HFF-Myc (cell line): Measurements from ENCODE around the gene LMAN2.

ENCODE experiments used
- DNase-seq: peaks from one replicate; pipeline ENCODE4 v3.0.0-alpha.2; 2011; ENCODE audit warnings: low read depth; ENCODE audit errors: extremely low read depth
- H3K4me3 ChIP-seq: replicated peaks from 2 replicates; pipeline ENCODE4 v1.5.1; 2011; ENCODE audit warnings: low read depth, mild to moderate bottlenecking, control low read depth, low read length
- CTCF ChIP-seq: IDR thresholded peaks from 2 replicates; pipeline ENCODE4 v1.5.1; 2012; ENCODE audit warnings: mild to moderate bottlenecking, low read depth, low read length, control low read depth; ENCODE audit errors: missing control alignments

The LMAN2 gene

GRCh38 chr5:177351392-177352329 is at the start of gene LMAN2:
LMAN2 (minus strand) TSS chr5:177351668; CDS start chr5:177351647, 21 bp downstream.
- H3K4me3 ChIP-seq: peak within 1 kb of the TSS; percentile 92
- TF ChIP-seq CTCF: no peak
- peak; percentile 92 for DNase-seq

GRCh38 chr5:177399997-177400868 is 48.8 kb upstream of the LMAN2 start, which contains the start of gene PFN3:
PFN3 (minus strand) TSS chr5:177400661; CDS start chr5:177400576, 85 bp downstream.
- no peak within 1 kb of the TSS for H3K4me3 ChIP-seq
- no peak for TF ChIP-seq CTCF
- no peak for DNase-seq

- DNase-seq: no peak
- H3K4me3 ChIP-seq: no peak overlapping the region
- TF ChIP-seq CTCF: no peak
Observed at GRCh38 chr5:177397875-177398390, 46.5 kb upstream of the LMAN2 start.

GRCh38 chr5:177396807-177397206 is 45.3 kb upstream of the LMAN2 start:
- TF ChIP-seq CTCF: no peak
- DNase-seq: no peak
- no peak overlapping the region for H3K4me3 ChIP-seq

GRCh38 chr5:177396078-177396477 is 44.6 kb upstream of the LMAN2 start:
- H3K4me3 ChIP-seq: no peak overlapping the region
- no peak for TF ChIP-seq CTCF
- no peak for DNase-seq

GRCh38 chr5:177393990-177394389 is 42.5 kb upstream of the LMAN2 start:
- TF ChIP-seq CTCF: no peak
- DNase-seq: no peak
- H3K4me3 ChIP-seq: no peak overlapping the region
